Neural crest cell (in vitro differentiated cells): ENCODE data around the gene ELP4. TPM values are rescaled to one million over a fixed set of nuclear protein-coding genes. Genes with fewer than 3 reads are reported as not detected.

Experiments
- DNase-seq: peaks from one replicate; pipeline ENCODE4 v3.0.0; 2021; ENCODE audit warnings: low read depth, mixed read lengths, low spot score
- H3K27ac Mint-ChIP-seq: one replicate; pipeline ENCODE4 v1.8.0; 2021; ENCODE audit warnings: mild to moderate bottlenecking, mixed read lengths; ENCODE audit not compliant: unreplicated experiment
- H3K27me3 Mint-ChIP-seq: 2 replicates; pipeline ENCODE4 v1.8.0; 2021; ENCODE audit warnings: low read depth, mild to moderate bottlenecking, mixed read lengths
- H3K36me3 Mint-ChIP-seq: 2 replicates; pipeline ENCODE4 v1.8.0; 2021; ENCODE audit warnings: low read depth, mild to moderate bottlenecking, mixed read lengths
- H3K4me1 Mint-ChIP-seq: 2 replicates; pipeline ENCODE4 v1.8.0; 2021; ENCODE audit warnings: mixed read lengths
- H3K4me3 Mint-ChIP-seq: one replicate; pipeline ENCODE4 v1.8.0; 2021; ENCODE audit warnings: mild to moderate bottlenecking, mixed read lengths
- H3K9me3 Mint-ChIP-seq: 2 replicates; pipeline ENCODE4 v1.8.0; 2021; ENCODE audit warnings: mixed read lengths
- total RNA-seq: library from RNA; stranded (reverse); gene quantifications from 2 replicates; pipeline ENCODE4 v1.2.1, GENCODE V29; 2021
- TF ChIP-seq, protein P1 (sequence below): fragments of 200-600 bp; sonication (generic); conservative IDR thresholded peaks from 2 replicates; pipeline ENCODE4 v1.5.0; 2021; ENCODE audit warnings: antibody characterized with exemption, mild to moderate bottlenecking

Gene ELP4
- total RNA-seq, 1 donor from 2014 or later: 19.9 TPM

DNA sequence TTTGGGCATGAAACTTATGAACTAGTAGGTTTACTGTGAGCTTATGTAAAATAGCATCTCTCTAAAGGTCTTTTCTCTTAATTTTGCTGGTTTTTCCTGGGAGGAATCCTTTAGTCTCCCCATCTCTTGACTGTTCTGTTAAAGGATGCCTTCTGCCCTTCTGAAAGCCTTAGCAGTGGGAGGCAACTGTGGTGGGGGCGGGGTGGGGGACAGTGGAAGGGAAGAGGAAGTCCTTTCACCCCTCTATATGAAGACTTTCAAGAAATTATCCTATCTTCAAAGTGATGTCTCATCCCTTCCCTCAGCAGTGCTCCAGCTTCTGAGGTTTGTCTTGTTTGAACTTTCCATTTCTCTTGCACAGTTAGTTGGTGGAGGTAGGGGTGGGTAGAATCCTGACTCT is 73.1 kb downstream of the ELP4 start:
- no peak overlapping the region for H3K4me3 Mint-ChIP-seq
- H3K9me3 Mint-ChIP-seq: no peaks in the 10 kb centered on the region
- no peak for DNase-seq
- H3K27ac Mint-ChIP-seq: no peak overlapping the region
- H3K36me3 Mint-ChIP-seq: peaks cover 5% of the 10 kb centered on the region
- TF ChIP-seq, protein P1, sequence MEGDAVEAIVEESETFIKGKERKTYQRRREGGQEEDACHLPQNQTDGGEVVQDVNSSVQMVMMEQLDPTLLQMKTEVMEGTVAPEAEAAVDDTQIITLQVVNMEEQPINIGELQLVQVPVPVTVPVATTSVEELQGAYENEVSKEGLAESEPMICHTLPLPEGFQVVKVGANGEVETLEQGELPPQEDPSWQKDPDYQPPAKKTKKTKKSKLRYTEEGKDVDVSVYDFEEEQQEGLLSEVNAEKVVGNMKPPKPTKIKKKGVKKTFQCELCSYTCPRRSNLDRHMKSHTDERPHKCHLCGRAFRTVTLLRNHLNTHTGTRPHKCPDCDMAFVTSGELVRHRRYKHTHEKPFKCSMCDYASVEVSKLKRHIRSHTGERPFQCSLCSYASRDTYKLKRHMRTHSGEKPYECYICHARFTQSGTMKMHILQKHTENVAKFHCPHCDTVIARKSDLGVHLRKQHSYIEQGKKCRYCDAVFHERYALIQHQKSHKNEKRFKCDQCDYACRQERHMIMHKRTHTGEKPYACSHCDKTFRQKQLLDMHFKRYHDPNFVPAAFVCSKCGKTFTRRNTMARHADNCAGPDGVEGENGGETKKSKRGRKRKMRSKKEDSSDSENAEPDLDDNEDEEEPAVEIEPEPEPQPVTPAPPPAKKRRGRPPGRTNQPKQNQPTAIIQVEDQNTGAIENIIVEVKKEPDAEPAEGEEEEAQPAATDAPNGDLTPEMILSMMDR: no peak
- no peaks in the 10 kb centered on the region for H3K27me3 Mint-ChIP-seq
- peaks cover 8% of the 10 kb centered on the region for H3K4me1 Mint-ChIP-seq

DNA sequence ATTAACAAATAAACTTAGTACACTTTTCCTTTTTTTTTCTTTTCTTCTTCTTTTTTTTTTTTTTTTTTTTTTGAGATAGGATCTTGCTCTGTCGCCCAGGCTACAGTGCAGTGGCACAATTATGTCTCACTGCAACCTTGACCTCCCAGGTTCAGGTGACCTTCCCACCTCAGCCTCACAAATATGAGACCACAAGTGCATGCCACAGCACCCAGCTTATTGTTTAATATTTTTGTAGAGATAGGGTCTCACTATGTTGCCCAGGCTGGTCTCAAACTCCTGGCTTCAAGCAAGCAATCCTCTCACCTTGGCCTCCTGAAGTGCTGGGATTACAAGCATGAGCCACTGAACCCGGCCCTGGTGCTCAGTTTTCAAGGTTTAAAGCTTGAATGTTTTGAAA is 88.9 kb downstream of the ELP4 start:
- Mint-ChIP-seq H3K4me1 (peaks cover 7% of the 10 kb centered on the region), H3K9me3 (peaks cover 3% of the 10 kb centered on the region), H3K36me3 (peaks cover 6% of the 10 kb centered on the region), H3K27ac (no peak overlapping the region), H3K27me3 (no peaks in the 10 kb centered on the region), H3K4me3 (no peak overlapping the region)
- DNase-seq: no peak
- TF ChIP-seq, protein P1: no peak

DNA sequence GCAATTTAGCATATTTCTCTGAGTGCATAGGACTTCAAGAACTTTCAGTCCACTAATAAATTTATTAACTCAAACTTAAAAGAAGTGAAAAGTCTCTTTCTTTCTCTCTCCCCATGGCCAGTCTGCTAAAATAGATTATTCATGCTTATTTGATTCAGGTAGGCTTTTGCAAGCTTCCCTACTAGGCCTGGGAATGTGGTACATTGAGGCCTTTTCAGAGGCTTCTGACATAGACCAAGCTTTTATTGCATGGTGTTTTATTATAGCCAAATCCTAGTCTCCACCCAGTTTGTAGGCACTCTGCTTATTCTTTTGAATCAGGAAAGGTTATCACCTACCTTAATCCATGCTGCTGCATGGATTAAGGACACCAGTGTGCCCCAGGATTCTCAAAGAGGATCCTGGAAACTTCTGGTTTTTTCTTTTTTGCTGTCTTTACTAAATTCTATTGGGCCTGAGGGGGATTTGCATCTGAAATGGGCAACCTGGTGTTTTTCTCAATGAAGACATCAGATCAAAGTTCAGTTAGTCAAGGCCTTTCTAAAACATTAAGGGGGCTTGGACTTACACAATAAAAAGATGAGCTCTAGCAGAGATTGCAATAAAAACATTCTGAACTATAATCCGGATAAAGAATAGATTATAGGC is 92.2 kb downstream of the ELP4 start:
- no peak for DNase-seq
- peaks cover 6% of the 10 kb centered on the region for H3K36me3 Mint-ChIP-seq
- peaks cover 7% of the 10 kb centered on the region for H3K4me1 Mint-ChIP-seq
- TF ChIP-seq, protein P1: no peak
- no peak overlapping the region for H3K27ac Mint-ChIP-seq
- no peaks in the 10 kb centered on the region for H3K27me3 Mint-ChIP-seq
- H3K9me3 Mint-ChIP-seq: peaks cover 3% of the 10 kb centered on the region
- no peak overlapping the region for H3K4me3 Mint-ChIP-seq

DNA sequence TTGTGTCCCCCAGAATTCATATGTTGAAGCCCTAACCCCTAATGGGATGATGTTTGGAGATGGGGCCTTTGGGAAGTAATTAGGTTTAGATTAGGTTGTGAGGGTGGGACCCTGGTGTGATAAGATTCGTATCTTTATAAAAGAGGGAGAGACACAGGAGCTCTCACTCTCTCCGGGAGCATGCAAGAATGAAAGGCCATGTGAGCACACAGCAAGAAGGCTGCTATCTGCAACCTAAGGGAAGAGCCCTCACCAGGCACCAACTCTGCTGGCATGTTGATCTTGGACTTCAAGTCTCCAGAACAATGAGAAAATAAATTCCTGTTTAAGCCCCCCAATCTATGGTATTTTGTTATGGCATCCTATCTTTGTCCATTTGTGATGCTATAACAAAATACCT is 97.3 kb downstream of the ELP4 start:
- Mint-ChIP-seq H3K4me3 (no peak overlapping the region), H3K4me1 (peaks cover 3% of the 10 kb centered on the region), H3K27ac (no peak overlapping the region), H3K27me3 (no peaks in the 10 kb centered on the region), H3K9me3 (peaks cover 6% of the 10 kb centered on the region), H3K36me3 (peaks cover 6% of the 10 kb centered on the region)
- TF ChIP-seq, protein P1: no peak
- no peak for DNase-seq

DNA sequence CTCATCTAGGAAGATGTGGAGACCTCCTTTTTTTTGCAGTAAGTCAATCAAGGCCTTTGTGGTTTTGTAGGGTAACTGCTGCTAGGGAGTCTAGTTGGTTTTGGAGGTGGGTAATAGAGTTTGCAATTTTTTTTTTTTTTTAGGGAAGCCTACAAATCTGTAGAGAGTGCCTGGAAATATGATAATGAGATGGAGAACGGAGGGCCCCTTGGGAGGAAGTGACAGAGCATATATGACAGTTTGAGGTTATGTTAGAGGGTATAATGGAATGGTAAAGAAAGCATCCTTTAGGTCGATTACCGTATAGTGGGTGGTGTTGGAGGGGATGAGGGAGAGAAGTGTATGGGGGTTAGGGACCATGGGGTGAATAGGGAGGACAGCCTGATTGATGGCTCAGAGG is 98.3 kb downstream of the ELP4 start:
- TF ChIP-seq, protein P1: no peak
- Mint-ChIP-seq H3K36me3 (peaks cover 6% of the 10 kb centered on the region), H3K4me3 (no peak overlapping the region), H3K27me3 (no peaks in the 10 kb centered on the region), H3K27ac (no peak overlapping the region), H3K4me1 (no peaks in the 10 kb centered on the region), H3K9me3 (peaks cover 6% of the 10 kb centered on the region)
- DNase-seq: no peak
